H9 (cell line): ENCODE results near the gene RUNX2. TPM values are rescaled to one million over a fixed set of nuclear protein-coding genes. Genes with fewer than 3 reads are reported as not detected.

Experiments
- DNase-seq: peaks from one replicate; pipeline ENCODE4 v3.0.0-alpha.2; 2017
- H2AFZ ChIP-seq: one replicate; pipeline ENCODE4 v1.6.1; 2013; ENCODE audit warnings: mild to moderate bottlenecking, low read length, control low read depth, moderate library complexity
- H2AK5ac ChIP-seq: 2 replicates; pipeline ENCODE4 v1.6.1; 2013; ENCODE audit warnings: low read length, control low read depth, mixed read lengths; ENCODE audit not compliant: insufficient read length
- H2BK120ac ChIP-seq: one replicate; pipeline ENCODE4 v1.6.1; 2013; ENCODE audit warnings: low read depth, mild to moderate bottlenecking, low read length, control low read depth, inconsistent platforms; ENCODE audit not compliant: poor library complexity, severe bottlenecking
- H2BK12ac ChIP-seq: 2 replicates; pipeline ENCODE4 v1.6.1; 2013; ENCODE audit warnings: low read length, control low read depth, mixed read lengths, low read depth; ENCODE audit not compliant: insufficient read length
- H2BK15ac ChIP-seq: 2 replicates; pipeline ENCODE4 v1.6.1; 2013; ENCODE audit warnings: low read depth, low read length, control low read depth
- H2BK20ac ChIP-seq: one replicate; pipeline ENCODE4 v1.6.1; 2013; ENCODE audit warnings: low read depth, mild to moderate bottlenecking, low read length, control low read depth, inconsistent platforms; ENCODE audit not compliant: poor library complexity, severe bottlenecking
- H2BK5ac ChIP-seq: 2 replicates; pipeline ENCODE4 v1.6.1; 2013; ENCODE audit warnings: low read length, control low read depth, mixed read lengths; ENCODE audit not compliant: insufficient read length
- H3K14ac ChIP-seq: 2 replicates; pipeline ENCODE4 v1.6.1; 2013; ENCODE audit warnings: low read length, control low read depth; ENCODE audit not compliant: insufficient read depth
- H3K18ac ChIP-seq: 2 replicates; pipeline ENCODE4 v1.6.1; 2013; ENCODE audit warnings: low read depth, mild to moderate bottlenecking, mixed read lengths, low read length, control low read depth; ENCODE audit not compliant: insufficient read length
- H3K23ac ChIP-seq: 2 replicates; pipeline ENCODE4 v1.6.1; 2013; ENCODE audit warnings: low read length, control low read depth, mixed read lengths, low read depth; ENCODE audit not compliant: insufficient read length
- H3K23me2 ChIP-seq: 2 replicates; pipeline ENCODE4 v1.6.1; 2013; ENCODE audit warnings: low read depth, mild to moderate bottlenecking, mixed read lengths, low read length, control low read depth; ENCODE audit not compliant: insufficient read length, poor library complexity, severe bottlenecking
- H3K27ac ChIP-seq: 2 replicates; pipeline ENCODE4 v1.5.1; 2013; ENCODE audit warnings: low read length, control low read depth, mixed read lengths, low read depth; ENCODE audit not compliant: insufficient read length
- H3K27me3 ChIP-seq: 2 replicates; pipeline ENCODE4 v1.6.1; 2013; ENCODE audit warnings: low read length, control low read depth, inconsistent platforms; ENCODE audit not compliant: insufficient read depth
- H3K4ac ChIP-seq: 2 replicates; pipeline ENCODE4 v1.6.1; 2013; ENCODE audit warnings: low read depth, mild to moderate bottlenecking, control low read depth, inconsistent platforms, low read length, moderate library complexity
- H3K4me1 ChIP-seq: 2 replicates; pipeline ENCODE4 v1.6.1; 2013; ENCODE audit warnings: low read length, control low read depth, inconsistent platforms; ENCODE audit not compliant: insufficient read depth
- H3K4me2 ChIP-seq: 2 replicates; pipeline ENCODE4 v1.6.1; 2013; ENCODE audit warnings: low read length, control low read depth, mixed read lengths; ENCODE audit not compliant: insufficient read length, insufficient read depth
- H3K56ac ChIP-seq: 2 replicates; pipeline ENCODE4 v1.6.1; 2013; ENCODE audit warnings: low read depth, mild to moderate bottlenecking, mixed read lengths, low read length, control low read depth; ENCODE audit not compliant: insufficient read length
- H3K79me1 ChIP-seq: 2 replicates; pipeline ENCODE4 v1.6.1; 2013; ENCODE audit warnings: low read depth, mild to moderate bottlenecking, moderate library complexity, low read length, control low read depth, inconsistent platforms; ENCODE audit not compliant: insufficient read depth, poor library complexity, severe bottlenecking
- H3K79me2 ChIP-seq: 2 replicates; pipeline ENCODE4 v1.6.1; 2013; ENCODE audit warnings: low read length, control low read depth, inconsistent platforms; ENCODE audit not compliant: insufficient read depth
- H3K9ac ChIP-seq: 2 replicates; pipeline ENCODE4 v1.6.1; 2013; ENCODE audit warnings: low read length, control low read depth, mixed read lengths; ENCODE audit not compliant: insufficient read length; ENCODE audit errors: extremely low read depth
- H3K9me3 ChIP-seq: one replicate; pipeline ENCODE4 v1.6.1; 2013; ENCODE audit warnings: low read depth, low read length, inconsistent platforms; ENCODE audit not compliant: control insufficient read depth
- H3T11ph ChIP-seq: one replicate; pipeline ENCODE4 v1.6.1; 2013; ENCODE audit warnings: mild to moderate bottlenecking, low read length, control low read depth, inconsistent platforms
- H4K20me1 ChIP-seq: one replicate; pipeline ENCODE4 v1.6.1; 2013; ENCODE audit not compliant: control insufficient read depth, insufficient read length, insufficient read depth
- H4K5ac ChIP-seq: 2 replicates; pipeline ENCODE4 v1.6.1; 2013; ENCODE audit warnings: low read depth, mild to moderate bottlenecking, mixed read lengths, low read length, control low read depth; ENCODE audit not compliant: insufficient read length
- H4K8ac ChIP-seq: replicated peaks from 2 replicates; pipeline ENCODE4 v1.6.1; 2013; ENCODE audit warnings: low read length, control low read depth, mixed read lengths, low read depth; ENCODE audit not compliant: insufficient read length
- H4K91ac ChIP-seq: 2 replicates; pipeline ENCODE4 v1.6.1; 2013; ENCODE audit warnings: low read depth, mild to moderate bottlenecking, moderate library complexity, mixed read lengths, low read length, control low read depth; ENCODE audit not compliant: insufficient read length
- H3K27ac Mint-ChIP-seq, 3 experiments: 2 replicates in 2 of 3; 3 replicates in 1 of 3; pipeline ENCODE4 v1.8.0; 2020 to 2021; ENCODE audit warnings: mixed read lengths in 3 of 3, mild to moderate bottlenecking in 1 of 3, moderate library complexity in 1 of 3
- H3K27me3 Mint-ChIP-seq: 2 replicates; pipeline ENCODE4 v1.8.0; 2021; ENCODE audit warnings: low read depth, mild to moderate bottlenecking, moderate library complexity, mixed read lengths
- H3K36me3 Mint-ChIP-seq, 3 experiments: 2 replicates in 2 of 3; 3 replicates in 1 of 3; pipeline ENCODE4 v1.8.0; 2020 to 2021; ENCODE audit warnings: low read depth in 3 of 3, mixed read lengths in 3 of 3; ENCODE audit not compliant: insufficient read depth in 1 of 3
- H3K4me1 Mint-ChIP-seq, 2 experiments: 2 replicates each; pipeline ENCODE4 v1.8.0; 2020; ENCODE audit warnings: mixed read lengths in 2 of 2
- H3K4me3 Mint-ChIP-seq, 2 experiments: 2 replicates in 1 of 2; 3 replicates in 1 of 2; pipeline ENCODE4 v1.8.0; 2020 to 2021; ENCODE audit warnings: mild to moderate bottlenecking in 2 of 2, mixed read lengths in 2 of 2, moderate library complexity in 1 of 2
- H3K9me3 Mint-ChIP-seq, 2 experiments: 2 replicates in 1 of 2; 3 replicates in 1 of 2; pipeline ENCODE4 v1.8.0; 2020; ENCODE audit warnings: mild to moderate bottlenecking in 2 of 2, mixed read lengths in 2 of 2, moderate library complexity in 1 of 2
- WGBS: extraction: QIAGEN DNeasy Blood & Tissue Kit; methylation state at CpG from one replicate; pipeline ENCODE4 v1.1.7; 2013; ENCODE audit warnings: missing lambda C conversion rate, low lambda C conversion rate, mixed read lengths; ENCODE audit not compliant: insufficient read length; ENCODE audit errors: extremely low coverage; 5-methylcytosine and 5-hydroxymethylcytosine counted together
- total RNA-seq: library from RNA; stranded (reverse); gene quantifications from 2 replicates; pipeline ENCODE4 v1.2.1, GENCODE V29; 2021
- TF ChIP-seq, protein P1 (sequence below): fragments of 200-600 bp; sonication (generic); conservative IDR thresholded peaks from 3 replicates; pipeline ENCODE4 v1.8.0; 2021; ENCODE audit warnings: antibody characterized with exemption, mild to moderate bottlenecking

The RUNX2 gene
- total RNA-seq, 1 experiment from 2014 or later = 0.15 TPM

DNA sequence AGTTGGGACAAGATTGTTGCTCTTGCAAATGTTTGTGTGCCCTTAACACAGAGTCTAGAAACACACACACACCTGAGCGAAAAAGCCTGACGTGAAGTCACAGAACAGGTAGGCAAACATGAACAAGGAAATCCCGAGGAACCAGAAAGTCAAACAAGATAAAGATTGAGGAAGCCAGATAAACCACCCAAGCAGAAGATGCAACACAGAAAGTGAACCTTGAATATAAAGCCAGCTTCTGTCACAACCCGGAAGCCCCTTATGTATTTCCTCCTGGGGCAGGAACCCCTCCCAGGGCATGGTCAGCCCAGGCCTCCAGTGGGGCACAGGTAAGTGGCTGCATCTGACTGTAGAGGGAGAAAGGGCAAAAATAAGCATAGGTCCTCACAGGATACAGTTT, 207.8 kb downstream of the RUNX2 start:
- no peak overlapping the region for H3K4ac ChIP-seq
- H3K36me3 Mint-ChIP-seq = no peaks in the 10 kb centered on the region
- H3K56ac ChIP-seq = no peak overlapping the region
- H3K23me2 ChIP-seq = no peaks in the 10 kb centered on the region
- H3K79me2 ChIP-seq = no peaks in the 10 kb centered on the region; the same call in 1 of the 2 replicates
- H3K9me3 ChIP-seq = no peaks in the 10 kb centered on the region
- H2BK20ac ChIP-seq = no peak overlapping the region
- H2AK5ac ChIP-seq = no peak overlapping the region
- no peak overlapping the region for H4K5ac ChIP-seq
- no peak overlapping the region for H3K4me2 ChIP-seq
- H3K4me1 ChIP-seq = peaks cover 2% of the 10 kb centered on the region
- DNase-seq = no peak
- H3K4me1 Mint-ChIP-seq = peaks cover 12 to 19% of the 10 kb centered on the region in 2 experiments
- no CpG with 5 or more reads among the region's 4 CpGs for WGBS
- H3K27me3 ChIP-seq = no peaks in the 10 kb centered on the region
- no peak overlapping the region for H2BK120ac ChIP-seq
- no peak overlapping the region for H3K27ac ChIP-seq
- H4K91ac ChIP-seq = no peak overlapping the region
- H4K20me1 ChIP-seq = no peaks in the 10 kb centered on the region
- H3K18ac ChIP-seq = no peak overlapping the region
- no peak overlapping the region for H2BK15ac ChIP-seq
- H3K27me3 Mint-ChIP-seq = peaks cover 9% of the 10 kb centered on the region
- no peak overlapping the region for H2AFZ ChIP-seq
- no peak overlapping the region for H3K14ac ChIP-seq
- no peak overlapping the region for H3K4me3 Mint-ChIP-seq
- no peak overlapping the region for H2BK12ac ChIP-seq
- H3T11ph ChIP-seq = no peak overlapping the region
- no peak overlapping the region for H4K8ac ChIP-seq
- no peak overlapping the region for H3K9ac ChIP-seq
- H2BK5ac ChIP-seq = no peak overlapping the region
- no peak overlapping the region for H3K23ac ChIP-seq
- no peaks in the 10 kb centered on the region for H3K79me1 ChIP-seq
- TF ChIP-seq, protein P1, sequence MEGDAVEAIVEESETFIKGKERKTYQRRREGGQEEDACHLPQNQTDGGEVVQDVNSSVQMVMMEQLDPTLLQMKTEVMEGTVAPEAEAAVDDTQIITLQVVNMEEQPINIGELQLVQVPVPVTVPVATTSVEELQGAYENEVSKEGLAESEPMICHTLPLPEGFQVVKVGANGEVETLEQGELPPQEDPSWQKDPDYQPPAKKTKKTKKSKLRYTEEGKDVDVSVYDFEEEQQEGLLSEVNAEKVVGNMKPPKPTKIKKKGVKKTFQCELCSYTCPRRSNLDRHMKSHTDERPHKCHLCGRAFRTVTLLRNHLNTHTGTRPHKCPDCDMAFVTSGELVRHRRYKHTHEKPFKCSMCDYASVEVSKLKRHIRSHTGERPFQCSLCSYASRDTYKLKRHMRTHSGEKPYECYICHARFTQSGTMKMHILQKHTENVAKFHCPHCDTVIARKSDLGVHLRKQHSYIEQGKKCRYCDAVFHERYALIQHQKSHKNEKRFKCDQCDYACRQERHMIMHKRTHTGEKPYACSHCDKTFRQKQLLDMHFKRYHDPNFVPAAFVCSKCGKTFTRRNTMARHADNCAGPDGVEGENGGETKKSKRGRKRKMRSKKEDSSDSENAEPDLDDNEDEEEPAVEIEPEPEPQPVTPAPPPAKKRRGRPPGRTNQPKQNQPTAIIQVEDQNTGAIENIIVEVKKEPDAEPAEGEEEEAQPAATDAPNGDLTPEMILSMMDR = no peak
- H3K27ac Mint-ChIP-seq = no peak overlapping the region
- no peaks in the 10 kb centered on the region for H3K9me3 Mint-ChIP-seq
